ENCODE data around the gene PTK7.
"Not testable (repeated sequence)": the region's sequence is repeated elsewhere in the genome, so short reads cannot be mapped to it uniquely, and the experiment has no call there.

PTK7 gene

DNA sequence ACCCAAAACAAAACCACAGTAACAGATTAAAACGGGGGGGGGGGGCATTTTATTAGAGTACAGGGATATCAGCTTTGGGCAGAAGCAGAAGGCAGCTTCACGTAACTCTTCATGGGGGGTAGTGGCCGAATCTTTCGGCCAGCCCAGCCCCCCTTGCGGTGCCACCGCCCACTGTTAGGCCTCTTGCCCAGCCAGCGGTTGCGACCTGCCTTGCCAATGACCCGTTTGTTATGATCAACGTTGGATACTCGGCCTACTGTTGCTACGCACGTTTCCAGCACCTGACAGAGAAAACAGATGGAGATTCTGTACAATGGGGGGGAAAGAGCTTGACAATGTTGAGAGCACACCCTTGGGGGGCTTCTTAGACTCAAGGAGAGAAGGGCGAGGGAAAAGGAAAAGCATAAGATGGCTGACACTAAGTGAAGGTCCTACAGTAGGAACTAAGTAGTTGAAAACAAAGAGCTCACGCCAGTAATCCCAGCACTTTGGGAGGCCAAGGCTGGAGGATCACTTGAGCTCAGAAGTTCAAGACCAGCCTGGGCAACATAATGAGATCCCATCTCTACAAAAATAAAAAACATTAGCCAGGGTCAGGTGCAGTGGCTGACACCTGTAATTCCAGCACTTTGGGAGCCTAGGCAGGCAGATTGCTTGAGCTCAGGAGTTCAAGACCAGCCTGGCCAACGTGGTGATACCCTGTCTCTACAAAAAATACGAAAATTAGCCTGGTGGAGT lies 21.7 kb upstream of the PTK7 start:
- DNase-seq (ENCODE audit: low read depth) = no peak

DNA sequence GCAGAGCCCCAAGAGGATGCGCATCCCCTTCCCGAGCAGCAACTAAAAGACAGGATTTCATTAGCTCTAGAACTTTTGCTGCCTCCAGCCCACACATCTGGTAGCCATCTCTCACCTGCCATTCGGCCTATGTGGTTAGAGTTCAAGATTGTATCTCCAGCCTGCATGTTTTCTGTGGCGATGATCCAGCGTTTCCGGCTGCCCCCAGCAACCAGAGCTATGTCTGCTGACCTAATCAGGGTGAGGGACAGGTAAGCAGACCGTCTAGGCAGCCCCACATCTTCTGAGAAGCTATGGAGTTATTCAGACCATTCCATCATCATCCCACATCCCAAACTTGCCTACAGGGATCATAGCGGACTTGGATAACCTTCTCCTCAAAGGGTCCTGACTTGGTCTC lies 20.1 kb upstream of the PTK7 start:
- DNase-seq (ENCODE audit: low read depth) = no peak

DNA sequence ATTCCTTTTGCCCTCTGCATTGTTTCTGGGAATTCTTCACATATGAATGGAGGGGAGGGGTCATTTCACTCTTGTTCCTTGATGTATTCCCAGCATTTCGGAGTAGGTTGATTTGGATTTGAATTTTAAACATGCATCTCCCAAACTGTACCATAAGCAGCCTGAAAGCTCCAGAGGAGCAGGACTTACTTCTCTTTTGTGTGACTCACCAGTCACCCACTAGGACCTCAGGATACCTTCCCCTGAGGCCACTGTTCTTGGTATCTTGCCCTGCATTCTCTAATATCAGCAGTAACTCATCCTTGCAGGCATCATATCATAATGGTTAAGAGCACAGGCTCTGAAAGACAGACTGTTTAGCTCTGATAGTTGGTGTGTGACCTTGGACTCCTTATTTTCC lies 17.6 kb upstream of the PTK7 start:
- DNase-seq (ENCODE audit: low read depth) = no peak

DNA sequence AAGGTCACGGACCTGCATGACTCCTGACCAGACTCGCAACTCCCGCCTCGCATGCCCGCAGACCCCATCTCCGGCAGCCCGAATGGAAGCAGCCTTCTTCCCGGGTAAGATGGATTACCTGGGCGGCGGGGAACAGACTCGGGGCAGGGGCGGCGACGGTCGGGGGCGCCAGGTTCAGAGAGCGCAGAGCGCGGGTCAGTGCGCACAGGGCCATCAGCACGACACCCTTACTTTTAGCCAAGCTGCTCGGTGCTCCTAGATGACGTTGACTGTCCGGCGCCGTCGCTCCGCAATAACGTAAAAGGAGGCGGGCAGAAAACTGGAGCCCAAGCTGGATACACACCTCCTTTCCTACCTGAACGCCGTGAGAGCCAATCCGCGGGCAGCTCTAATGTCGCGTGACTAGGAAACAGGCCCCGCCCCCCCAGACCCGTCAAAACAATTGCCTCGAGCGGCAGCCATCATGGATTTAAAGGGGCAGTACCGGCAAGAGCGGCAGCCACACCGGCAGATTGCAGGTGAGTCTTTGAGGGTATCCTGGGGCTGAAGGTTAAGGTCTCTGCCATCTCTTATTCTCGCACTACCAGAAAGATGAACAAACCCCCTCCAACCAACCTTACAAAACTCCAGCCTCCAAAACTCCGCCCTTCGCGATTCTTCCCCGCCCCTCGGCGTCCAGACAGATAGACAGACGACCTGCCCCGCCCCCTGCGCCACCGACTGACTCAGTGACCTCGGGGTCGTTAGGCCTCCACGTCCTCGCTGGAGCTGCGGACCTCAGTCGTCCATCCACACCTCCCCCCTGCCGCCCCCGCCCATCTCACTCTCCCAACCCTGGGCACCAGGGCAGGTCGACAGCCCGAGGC lies 16.7 kb upstream of the PTK7 start, which contains the start of the genes KLC4 and MRPL2:
KLC4 (plus strand) TSS at position 464 of the 866 bp plus-strand sequence. CDS start 1,705 bp downstream, outside the sequence.
MRPL2 (minus strand) TSS at position 267 of the 866 bp plus-strand sequence; CDS start at position 214, 53 bp downstream.
- peak; percentile 94 for DNase-seq (ENCODE audit: low read depth)

DNA sequence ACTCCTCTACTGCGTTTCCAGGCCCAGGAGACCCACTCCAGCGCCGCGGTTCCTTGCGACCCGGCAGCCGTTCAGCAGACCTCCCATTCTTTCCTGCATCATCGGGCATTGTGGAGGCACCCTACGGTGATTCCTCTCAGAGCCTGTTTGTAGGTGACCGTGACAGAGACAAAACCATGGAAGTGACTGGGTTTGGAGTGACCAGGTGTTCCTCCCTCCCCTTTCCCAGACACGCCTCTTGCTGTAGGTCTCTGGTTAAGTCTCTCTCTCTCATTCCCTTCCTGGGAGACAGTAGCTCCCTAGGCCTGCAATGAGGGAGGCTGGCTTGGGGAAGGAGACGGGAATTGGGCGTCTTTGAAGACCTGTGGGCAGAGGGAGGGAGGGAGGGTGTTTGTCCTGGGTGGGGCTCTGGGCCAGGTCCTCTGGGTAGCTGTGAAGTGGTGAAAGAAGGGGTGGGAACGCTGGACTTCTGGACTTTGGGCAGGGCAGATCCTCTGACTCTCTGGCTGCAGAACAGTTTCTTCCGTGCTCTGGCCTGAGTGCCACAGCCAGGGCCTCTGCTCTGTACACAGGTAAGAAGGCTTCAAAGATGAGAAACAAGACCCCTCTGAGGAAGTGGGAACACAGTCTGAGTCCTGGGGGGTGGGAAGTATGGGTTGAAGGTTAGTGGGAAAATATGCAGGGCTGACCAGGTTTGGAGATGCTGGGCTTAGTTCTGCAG lies 15.9 kb upstream of the PTK7 start:
- no peak for DNase-seq (ENCODE audit: low read depth)

DNA sequence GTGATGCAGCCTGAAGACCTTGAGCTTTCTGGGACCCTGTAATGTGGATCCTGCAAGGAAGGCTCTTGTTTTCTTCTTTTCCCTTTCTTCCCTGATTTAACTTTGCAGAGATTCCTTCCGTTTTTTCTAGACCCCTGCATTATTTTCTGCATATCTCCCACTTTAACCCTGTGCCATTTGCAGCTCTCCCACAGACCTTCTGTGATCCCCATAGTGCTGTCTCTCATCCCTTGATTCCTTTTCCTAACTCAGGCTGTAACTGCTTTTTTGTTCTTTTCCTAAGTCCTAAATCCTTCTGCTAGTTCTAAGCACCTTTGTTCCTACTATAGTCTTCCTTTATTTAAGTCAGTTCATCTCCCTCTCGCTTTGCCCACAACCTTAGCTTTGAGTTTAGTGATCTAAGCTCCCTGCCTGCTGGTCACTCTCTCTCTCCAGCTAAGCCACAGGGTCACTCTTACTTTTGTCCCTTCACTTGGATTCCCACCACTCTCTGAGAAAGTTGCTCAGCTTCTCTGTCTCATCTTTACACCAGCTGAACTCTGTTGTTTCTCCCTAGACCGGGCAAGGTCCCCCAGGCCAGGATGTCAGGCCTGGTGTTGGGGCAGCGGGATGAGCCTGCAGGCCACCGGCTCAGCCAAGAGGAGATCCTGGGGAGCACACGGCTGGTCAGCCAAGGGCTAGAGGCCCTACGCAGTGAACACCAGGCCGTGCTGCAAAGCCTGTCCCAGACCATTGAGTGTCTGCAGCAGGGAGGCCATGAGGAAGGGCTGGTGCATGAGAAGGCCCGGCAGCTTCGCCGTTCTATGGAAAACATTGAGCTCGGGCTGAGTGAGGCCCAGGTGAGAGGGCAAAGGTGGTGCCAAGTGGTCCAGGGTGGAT lies 15.1 kb upstream of the PTK7 start:
- DNase-seq (ENCODE audit: low read depth) = no peak

DNA sequence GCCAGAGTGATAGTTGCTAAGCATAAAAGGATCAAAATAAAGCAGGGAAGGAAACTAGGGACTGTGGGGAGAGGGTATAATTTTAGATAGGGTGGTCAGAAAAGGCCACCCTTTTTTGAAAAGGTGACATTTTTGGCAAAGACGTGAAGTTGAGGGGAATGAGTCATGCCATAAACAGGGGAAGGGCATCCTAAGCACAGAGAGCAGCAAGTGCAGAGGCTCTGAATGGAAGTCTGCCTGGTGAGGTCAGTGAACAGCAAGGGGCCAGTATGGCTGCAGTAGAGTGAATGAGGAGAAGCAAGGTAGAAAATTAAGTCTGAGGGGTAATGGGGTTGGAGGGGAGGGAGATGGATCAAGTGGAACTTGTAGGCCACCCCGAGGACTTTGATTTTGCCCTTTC lies 14.3 kb upstream of the PTK7 start:
- DNase-seq (ENCODE audit: low read depth) = no peak

DNA sequence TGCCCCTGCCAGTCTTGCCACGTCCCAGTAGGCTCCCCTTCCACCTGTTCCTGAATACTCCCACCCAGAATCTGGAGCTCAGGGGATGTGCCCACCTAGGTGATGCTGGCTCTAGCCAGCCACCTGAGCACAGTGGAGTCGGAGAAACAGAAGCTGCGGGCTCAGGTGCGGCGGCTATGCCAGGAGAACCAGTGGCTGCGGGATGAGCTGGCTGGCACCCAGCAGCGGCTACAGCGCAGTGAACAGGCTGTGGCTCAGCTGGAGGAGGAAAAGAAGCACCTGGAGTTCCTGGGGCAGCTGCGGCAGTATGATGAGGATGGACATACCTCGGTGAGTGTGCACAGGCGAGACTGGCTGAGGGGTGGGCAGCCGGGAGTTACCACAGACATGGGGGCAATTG lies 13.3 kb upstream of the PTK7 start:
- no peak for DNase-seq (ENCODE audit: low read depth)

DNA sequence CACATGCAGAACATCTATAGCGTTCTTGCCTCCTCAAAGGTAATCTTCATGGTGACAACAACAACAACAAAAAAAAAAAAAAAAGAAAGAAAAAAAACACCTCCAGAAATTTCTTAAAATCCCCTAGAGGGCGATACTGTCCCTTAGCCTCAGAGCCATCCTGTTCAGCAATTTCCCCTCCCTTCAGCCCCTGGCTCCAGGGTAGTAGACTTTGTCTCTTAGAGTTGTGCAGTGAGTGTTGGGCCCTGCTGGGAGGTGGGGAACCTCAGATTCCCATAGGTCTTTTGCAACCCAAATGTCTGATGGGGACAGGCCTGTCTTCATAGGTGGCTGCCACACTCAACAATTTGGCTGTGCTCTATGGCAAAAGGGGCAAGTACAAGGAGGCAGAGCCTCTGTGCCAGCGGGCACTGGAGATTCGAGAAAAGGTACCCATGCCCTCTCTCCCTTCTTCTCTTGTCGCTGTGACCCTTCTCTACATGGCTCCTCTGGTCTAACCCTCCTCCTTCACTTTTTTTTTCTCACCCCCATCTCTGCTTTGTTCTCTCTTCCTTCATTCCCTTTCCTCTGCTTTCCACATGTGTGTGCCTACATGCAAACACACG lies 6.0 kb upstream of the PTK7 start:
- DNase-seq (ENCODE audit: low read depth) = no peak

DNA sequence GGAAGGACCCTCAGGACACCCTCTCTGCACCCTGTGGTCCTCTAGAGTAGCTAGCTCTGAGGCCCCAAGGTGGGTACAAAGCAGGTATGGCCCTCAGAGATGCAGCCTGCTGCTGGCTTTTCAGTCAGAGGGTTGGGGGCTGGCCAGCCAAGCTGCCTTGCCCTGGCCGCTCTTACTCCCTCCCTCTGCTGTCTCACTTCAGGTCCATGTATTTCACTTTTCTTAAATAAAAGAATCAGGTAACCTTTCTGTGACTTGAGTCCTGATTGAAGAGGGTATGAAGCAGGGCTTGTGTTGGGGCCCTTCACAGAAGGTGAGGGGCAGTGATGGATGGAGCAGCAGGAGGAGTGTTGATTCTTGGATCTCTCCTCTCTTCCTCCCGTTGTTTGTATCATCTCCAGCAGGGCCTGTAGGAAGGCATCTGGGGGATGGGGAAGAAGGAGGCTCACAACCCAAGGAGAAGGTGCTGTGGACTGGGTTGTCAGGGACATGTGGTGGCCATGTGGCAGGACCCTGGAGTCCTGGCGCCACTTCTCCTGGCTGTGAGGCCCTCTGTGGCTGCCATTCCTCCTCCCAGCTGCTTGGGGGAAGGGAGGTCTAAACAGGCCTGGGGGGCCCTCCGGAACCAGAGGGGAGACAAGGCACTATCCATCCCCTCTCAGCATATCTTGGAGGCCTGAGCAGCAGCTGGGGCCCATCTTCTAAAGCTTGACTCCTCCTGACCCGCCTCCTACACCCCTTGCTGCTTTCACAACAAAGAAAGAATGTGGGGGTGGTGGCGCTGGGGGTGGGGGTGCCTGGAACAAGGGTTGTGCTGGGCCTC lies 1.1 kb upstream of the PTK7 start:
- no peak for DNase-seq (ENCODE audit: low read depth)

DNA sequence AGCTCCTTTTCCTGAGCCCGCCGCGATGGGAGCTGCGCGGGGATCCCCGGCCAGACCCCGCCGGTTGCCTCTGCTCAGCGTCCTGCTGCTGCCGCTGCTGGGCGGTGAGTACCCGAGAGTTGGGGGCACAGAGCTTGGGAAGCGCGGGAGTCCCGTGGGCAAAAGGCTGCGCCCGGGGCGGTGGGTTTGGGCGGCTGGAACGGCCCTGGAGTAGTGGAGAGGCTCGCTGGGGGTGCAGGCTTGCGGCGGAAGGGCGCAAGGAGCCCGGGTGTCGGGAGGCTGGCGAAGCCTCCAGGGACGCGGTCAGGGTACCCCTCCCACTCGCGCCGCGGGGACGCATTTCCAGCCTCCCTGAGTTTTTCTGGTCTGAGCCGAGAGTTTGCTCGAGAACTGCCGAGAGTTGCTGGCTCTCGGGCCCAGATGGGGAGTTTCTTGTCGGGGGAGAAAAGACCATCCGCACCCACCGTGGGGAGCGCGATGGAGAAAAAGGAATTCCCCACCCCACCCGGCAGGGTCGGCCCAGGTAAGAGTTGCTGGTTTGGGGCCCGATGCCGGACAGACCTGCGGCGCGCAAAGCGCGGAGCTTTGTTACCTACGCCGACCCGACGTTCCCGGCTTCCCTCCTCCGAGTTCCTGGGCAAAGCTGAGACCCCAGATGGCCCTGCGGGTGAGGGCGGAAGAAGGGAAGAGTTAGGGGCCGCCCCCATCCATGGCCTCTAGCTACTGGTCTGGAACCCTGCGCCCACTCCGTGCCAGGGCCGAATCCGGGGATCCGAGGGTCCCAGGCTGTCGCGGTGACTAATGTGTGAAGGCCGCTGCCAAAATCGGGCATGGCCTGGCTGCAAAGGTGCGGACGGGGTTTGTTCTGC lies 584 bp downstream of the PTK7 start:
- no peak for DNase-seq (ENCODE audit: low read depth)

DNA sequence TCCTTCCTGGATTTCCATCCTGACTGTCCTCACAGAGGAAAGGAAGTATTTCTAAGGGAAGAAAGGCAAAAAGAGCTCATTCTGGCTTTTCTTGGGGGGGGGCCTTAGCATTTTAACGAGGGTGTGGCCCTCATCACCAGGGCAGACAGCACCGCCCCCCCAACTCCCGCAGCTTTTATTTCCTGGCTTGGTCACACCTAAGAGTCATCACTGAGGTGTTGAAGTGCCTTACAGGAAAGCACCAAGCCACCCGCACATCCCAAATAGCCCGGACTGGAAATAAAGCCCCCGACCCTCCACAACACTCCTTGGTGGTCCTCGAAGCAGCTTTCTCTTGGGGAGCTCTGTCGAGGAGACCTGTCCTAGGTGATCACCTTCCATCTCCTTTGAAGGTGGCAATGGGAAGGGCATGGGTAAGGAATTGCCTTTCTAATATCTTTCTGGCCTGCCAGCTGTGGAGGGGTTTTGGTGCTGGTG lies 1.3 kb downstream of the PTK7 start:
- no peak for DNase-seq (ENCODE audit: low read depth)

DNA sequence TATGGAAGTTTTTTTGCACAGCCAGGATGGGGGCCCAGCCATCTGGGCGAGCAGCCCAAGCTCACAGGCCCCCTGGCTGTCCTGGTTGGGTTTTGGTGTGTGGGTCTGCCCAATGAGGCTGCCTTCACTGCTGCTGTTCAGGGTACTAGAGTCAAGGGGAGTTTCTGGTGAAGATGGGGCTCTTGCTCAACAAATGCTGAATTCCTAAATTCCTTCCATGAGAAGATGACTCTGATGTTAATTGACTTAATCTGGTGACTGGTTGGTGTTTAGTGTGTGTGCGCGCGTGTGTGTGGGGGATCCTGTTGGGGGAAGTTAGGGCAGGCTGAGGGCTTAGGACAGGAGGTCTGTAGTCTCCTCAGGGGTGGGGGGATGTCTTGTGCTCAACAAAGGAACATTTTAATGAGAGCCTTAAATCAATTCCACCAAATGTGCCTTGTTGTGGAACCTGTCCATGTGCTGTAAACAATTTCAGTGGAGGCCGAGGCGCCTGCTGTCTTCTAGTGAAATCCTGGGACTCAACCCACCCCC lies 1.9 kb downstream of the PTK7 start:
- no peak for DNase-seq (ENCODE audit: low read depth)

DNA sequence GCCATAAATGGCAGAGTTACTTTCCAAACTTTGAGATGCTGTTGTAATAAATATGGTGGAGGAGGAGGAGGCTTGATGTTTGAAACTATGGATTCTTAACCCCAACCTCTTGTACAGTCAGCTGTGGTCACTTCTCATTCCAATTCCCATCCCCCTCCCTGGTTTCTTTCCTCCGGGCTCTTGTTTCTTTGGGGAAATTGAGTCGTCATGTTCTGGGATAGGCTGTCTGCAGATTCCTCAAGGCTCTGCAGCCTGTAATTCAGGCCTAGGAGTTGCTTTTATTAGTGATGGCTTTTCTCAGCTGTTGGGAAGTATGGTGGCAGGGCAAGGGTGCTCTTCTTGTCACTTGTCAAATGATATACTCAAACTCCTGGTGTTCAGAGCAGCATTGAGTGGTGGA lies 2.6 kb downstream of the PTK7 start:
- DNase-seq (ENCODE audit: low read depth) = no peak

DNA sequence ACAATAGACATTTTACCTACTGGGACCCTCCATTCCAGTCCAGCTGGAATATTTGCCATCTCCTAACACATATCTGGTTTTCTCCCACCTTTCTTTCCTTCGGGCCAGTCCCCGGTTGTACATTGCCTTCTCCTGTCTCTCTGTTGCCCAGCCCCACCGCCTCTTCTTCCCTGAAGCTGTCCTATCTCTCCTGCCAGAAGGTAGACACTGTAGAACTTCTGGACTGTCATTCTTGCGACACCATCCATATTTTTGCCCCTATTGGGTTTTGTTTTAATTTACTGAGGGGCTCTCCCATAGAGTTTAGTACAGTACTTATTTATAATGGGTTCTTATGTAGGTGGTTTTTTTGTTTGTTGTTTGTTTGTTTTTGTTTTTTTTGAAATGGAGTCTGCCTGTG lies 4.9 kb downstream of the PTK7 start:
- DNase-seq (ENCODE audit: low read depth) = no peak

DNA sequence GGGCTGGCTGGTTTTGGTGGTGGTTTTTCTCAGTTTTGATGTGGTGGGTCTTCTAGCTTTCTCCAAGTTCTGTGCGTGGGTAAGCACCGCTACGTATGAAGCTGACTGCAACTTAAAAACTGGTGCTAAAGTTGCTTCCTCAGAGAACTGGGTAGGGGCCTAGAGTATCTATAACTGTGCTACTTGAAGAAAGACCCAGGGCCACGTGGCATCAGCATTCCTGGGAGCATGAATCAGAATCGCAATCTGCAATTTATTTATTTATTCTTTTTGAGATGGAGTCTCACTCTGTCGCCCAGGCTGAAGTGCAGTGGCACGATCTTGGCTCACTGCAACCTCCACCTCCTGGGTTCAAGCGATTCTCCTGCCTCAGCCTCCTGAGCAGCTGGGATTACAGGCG lies 5.8 kb downstream of the PTK7 start:
- not testable (repeated sequence) for DNase-seq (ENCODE audit: low read depth)

DNA sequence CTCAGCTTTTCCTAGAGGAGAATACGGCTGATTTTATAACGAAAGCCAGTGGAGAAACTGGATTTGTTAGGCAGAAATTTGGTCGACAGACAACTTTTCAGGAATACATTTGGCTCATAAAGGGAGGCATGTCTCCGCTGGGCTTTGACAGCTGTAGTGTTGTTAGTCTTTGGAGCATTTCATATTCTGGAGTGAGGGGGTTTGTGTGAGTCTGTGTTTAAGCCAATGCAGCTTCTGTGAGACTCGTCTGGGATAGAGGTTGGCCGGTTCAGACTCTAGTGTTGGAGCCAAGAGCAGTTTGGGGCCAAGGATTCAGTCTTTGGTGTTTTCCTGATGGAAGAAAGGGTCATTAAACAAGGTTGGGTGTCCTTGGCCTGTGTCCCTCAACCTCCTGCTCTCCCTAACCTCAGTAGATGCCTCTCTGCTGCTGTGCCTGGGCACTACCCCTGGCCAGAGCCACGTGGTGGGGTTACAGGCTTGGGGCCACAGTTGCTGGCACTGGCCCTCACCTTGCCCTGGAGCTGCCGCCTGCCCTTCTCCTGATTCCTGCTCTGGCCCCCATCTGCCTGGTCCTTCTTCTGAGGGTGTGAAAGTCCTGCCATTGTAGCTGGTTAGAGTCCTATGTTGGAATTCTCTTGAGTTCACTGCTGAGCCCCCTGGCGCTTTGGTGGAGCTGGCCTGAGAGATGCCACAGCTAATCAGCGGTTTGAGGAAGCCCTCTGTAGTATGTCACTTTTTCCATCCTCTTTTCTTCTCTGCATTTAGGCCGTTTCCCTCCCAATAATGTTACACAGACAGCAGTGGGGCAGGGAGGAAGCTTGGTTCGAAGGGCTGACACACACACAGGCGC lies 6.9 kb downstream of the PTK7 start:
- DNase-seq (ENCODE audit: low read depth) = no peak
